Common myeloid progenitor, CD34-positive (primary cell): Measurements from ENCODE around the gene TTC23.

ENCODE experiments used
- CTCF ChIA-PET: fragments of 350-600 bp; sonication (Branson Sonifier 250); formaldehyde crosslinking; loops from one replicate; lab custom pipeline; 2021; ENCODE audit warnings: antibody characterized with exemption; lab: Charles Lee
- POLR2A ChIA-PET: fragments of 350-600 bp; sonication (Branson Sonifier 250); formaldehyde crosslinking; loops from one replicate; lab custom pipeline; 2021; ENCODE audit warnings: antibody characterized with exemption; lab: Charles Lee
- DNase-seq, 3 donors: peaks; one replicate each; pipeline versions ENCODE4 v3.0.0 to v3.0.0-alpha.2; 2013
- H3K27ac ChIP-seq, 2 experiments: 1 replicate in 1 of 2; 2 replicates in 1 of 2; pipeline ENCODE4 v1.7.0; 2013; ENCODE audit warnings: inconsistent platforms in 2 of 2, low read length in 2 of 2, mild to moderate bottlenecking in 2 of 2, low read depth in 1 of 2, moderate library complexity in 1 of 2; ENCODE audit not compliant: severe bottlenecking in 2 of 2, insufficient read depth in 1 of 2, poor library complexity in 1 of 2
- H3K27me3 ChIP-seq, 5 experiments: replicated peaks in 2 of 5; 1 replicate in 3 of 5; 2 replicates in 2 of 5; pipeline versions ENCODE4 v1.6.1 to v1.7.0; 2013; ENCODE audit warnings: low read length in 4 of 5, mild to moderate bottlenecking in 2 of 5, moderate library complexity in 2 of 5, inconsistent platforms in 1 of 5; ENCODE audit not compliant: insufficient read depth in 5 of 5, control insufficient read depth in 4 of 5
- H3K36me3 ChIP-seq, 4 experiments: 1 replicate in 2 of 4; 2 replicates in 2 of 4; pipeline versions ENCODE4 v1.6.1 to v1.7.0; 2013; ENCODE audit warnings: low read length in 3 of 4, control low read depth in 1 of 4, mild to moderate bottlenecking in 1 of 4; ENCODE audit not compliant: control insufficient read depth in 4 of 4, insufficient read depth in 4 of 4
- H3K4me1 ChIP-seq, 4 experiments: 1 replicate in 3 of 4; 2 replicates in 1 of 4; pipeline versions ENCODE4 v1.6.1 to v1.7.1; 2013; ENCODE audit warnings: low read length in 3 of 4, mild to moderate bottlenecking in 3 of 4, control low read depth in 1 of 4, inconsistent platforms in 1 of 4, moderate library complexity in 1 of 4; ENCODE audit not compliant: control insufficient read depth in 4 of 4, insufficient read depth in 4 of 4; ENCODE audit errors: control extremely low read depth in 1 of 4
- H3K4me3 ChIP-seq, 7 experiments: 1 replicate in 4 of 7; 2 replicates in 3 of 7; pipeline versions ENCODE4 v1.5.1 to v1.7.0; 2013; ENCODE audit warnings: mild to moderate bottlenecking in 7 of 7, low read length in 6 of 7, moderate library complexity in 6 of 7, inconsistent platforms in 2 of 7, low read depth in 2 of 7, control low read depth in 1 of 7; ENCODE audit not compliant: insufficient read depth in 4 of 7, control insufficient read depth in 1 of 7; ENCODE audit errors: extremely low read depth in 1 of 7
- H3K9me3 ChIP-seq, 5 experiments: 1 replicate in 4 of 5; 2 replicates in 1 of 5; pipeline versions ENCODE4 v1.6.1 to v1.7.1; 2013; ENCODE audit warnings: low read length in 4 of 5, mild to moderate bottlenecking in 2 of 5, inconsistent platforms in 1 of 5, low read depth in 1 of 5, moderate library complexity in 1 of 5; ENCODE audit not compliant: control insufficient read depth in 4 of 5, insufficient read depth in 2 of 5; ENCODE audit errors: control extremely low read depth in 1 of 5
- WGBS: methylation state at CpG from one replicate; pipeline ENCODE4 v1.1.5; 2013; ENCODE audit not compliant: insufficient coverage; 5-methylcytosine and 5-hydroxymethylcytosine counted together

TTC23 gene

DNA sequence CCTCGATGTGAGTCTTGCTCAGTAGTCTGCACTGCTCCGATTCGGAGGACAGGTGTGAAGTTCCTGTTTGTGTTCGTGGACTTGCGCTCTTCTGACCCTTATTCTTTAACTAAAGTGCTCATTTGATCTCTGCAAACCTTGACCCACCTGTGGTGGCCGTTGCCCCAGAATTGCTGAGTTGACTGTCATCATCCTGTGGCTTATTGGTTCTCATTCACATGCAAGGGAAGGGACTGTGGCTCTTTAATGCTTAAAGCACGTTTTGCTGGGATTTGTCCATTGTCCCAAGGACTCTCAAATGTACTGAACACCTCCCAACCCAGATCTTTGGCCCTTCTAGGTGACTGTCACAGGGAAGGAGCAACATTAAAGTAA, 131.1 kb downstream of the TTC23 start:
- H3K27ac ChIP-seq: no peak overlapping the region
- H3K27me3 ChIP-seq: peaks cover 0 to 2% (median 0%) of the 10 kb centered on the region in 5 experiments
- ChIA-PET POLR2A (no interaction called here), CTCF (no interaction called here)
- H3K36me3 ChIP-seq: no peaks in the 10 kb centered on the region
- H3K4me1 ChIP-seq: peaks cover 0 to 2% (median 0%) of the 10 kb centered on the region in 4 experiments
- 97% methylated on average over 6 of the region's 7 CpGs for WGBS
- no peak for DNase-seq
- no peaks in the 10 kb centered on the region for H3K9me3 ChIP-seq
- H3K4me3 ChIP-seq: no peak overlapping the region

DNA sequence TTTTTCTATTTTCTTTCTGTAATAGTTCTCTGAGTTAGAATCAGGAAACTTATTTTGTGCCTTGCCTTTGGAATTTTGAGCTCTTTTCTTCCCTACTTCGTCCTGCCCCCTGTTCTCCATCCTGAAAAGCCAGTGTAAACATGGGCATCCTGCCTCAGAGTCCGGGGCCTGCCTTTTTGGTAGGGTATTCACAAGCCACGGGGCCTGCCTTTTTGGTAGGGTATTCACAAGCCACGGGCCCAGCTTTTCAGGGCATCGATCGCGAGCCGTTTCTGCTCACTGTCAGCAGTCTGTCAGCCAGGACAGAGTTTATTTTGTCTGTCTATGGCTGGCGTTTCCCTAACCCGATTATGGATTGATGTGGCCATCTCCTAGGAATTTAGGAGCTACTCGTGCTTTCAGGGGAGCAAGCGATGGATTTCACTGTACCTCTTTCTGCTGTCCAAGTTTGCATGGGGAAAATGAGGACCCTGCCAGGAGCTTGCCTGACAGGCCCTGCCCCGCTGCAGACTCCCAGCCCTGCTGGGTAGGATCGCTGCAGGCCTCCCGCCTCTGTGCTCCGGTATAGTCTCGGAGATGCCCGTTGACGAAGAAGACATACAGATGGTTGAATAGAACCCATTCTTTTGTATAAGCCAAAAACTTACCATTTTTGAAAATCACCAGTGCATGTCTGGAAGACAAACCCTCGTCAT, 131.7 kb downstream of the TTC23 start:
- Histone ChIP-seq H3K36me3 (no peaks in the 10 kb centered on the region), H3K4me1 (no peaks in the 10 kb centered on the region), H3K9me3 (no peaks in the 10 kb centered on the region), H3K4me3 (no peak overlapping the region), H3K27me3 (no peaks in the 10 kb centered on the region), H3K27ac (no peak overlapping the region)
- CTCF ChIA-PET: interaction anchor here (1.0 kb wide), 1 partner anchor 12 kb away, joined by 3 read pairs; no protein-coding TSS in a partner anchor
- POLR2A ChIA-PET: no interaction called here
- 95% methylated on average over 20 of the region's 20 CpGs for WGBS
- DNase-seq: no peak

GRCh38 chr15:99117111-99117510, 132.3 kb downstream of the TTC23 start:
- CTCF ChIA-PET: interaction anchor here (1.0 kb wide), 1 partner anchor 12 kb away, joined by 3 read pairs; no protein-coding TSS in a partner anchor
- no peaks in the 10 kb centered on the region for H3K9me3 ChIP-seq
- WGBS: 97% methylated on average over 7 of the region's 8 CpGs

GRCh38 chr15:99115300-99116215, 133.8 kb downstream of the TTC23 start:
- POLR2A ChIA-PET: no interaction called here
- H3K36me3 ChIP-seq: no peaks in the 10 kb centered on the region
- no peak overlapping the region for H3K4me3 ChIP-seq
- no peaks in the 10 kb centered on the region for H3K27me3 ChIP-seq
- 94% methylated on average over 11 of the region's 11 CpGs for WGBS
- H3K4me1 ChIP-seq: peaks cover 0 to 8% (median 1%) of the 10 kb centered on the region in 4 experiments
- no peaks in the 10 kb centered on the region for H3K9me3 ChIP-seq
- no peak for DNase-seq
- CTCF ChIA-PET: no interaction called here
- no peak overlapping the region for H3K27ac ChIP-seq

More at GRCh38 chr15:99117111-99117510, 132.3 kb downstream of the TTC23 start:
- DNase-seq: no peak
- POLR2A ChIA-PET: no interaction called here
- Histone ChIP-seq H3K27me3 (no peaks in the 10 kb centered on the region), H3K27ac (no peak overlapping the region), H3K4me3 (no peak overlapping the region), H3K36me3 (no peaks in the 10 kb centered on the region), H3K4me1 (no peaks in the 10 kb centered on the region)

- no peaks in the 10 kb centered on the region for H3K27me3 ChIP-seq
- no peaks in the 10 kb centered on the region for H3K9me3 ChIP-seq
- 89% methylated on average over 6 of the region's 12 CpGs for WGBS
- peaks cover 0 to 8% (median 1%) of the 10 kb centered on the region in 4 experiments for H3K4me1 ChIP-seq
- no peak overlapping the region for H3K27ac ChIP-seq
- no peak overlapping the region for H3K4me3 ChIP-seq
- ChIA-PET CTCF (no interaction called here), POLR2A (no interaction called here)
- DNase-seq: no peak
- no peaks in the 10 kb centered on the region for H3K36me3 ChIP-seq
Measured at GRCh38 chr15:99114511-99115299, 134.7 kb downstream of the TTC23 start.

DNA sequence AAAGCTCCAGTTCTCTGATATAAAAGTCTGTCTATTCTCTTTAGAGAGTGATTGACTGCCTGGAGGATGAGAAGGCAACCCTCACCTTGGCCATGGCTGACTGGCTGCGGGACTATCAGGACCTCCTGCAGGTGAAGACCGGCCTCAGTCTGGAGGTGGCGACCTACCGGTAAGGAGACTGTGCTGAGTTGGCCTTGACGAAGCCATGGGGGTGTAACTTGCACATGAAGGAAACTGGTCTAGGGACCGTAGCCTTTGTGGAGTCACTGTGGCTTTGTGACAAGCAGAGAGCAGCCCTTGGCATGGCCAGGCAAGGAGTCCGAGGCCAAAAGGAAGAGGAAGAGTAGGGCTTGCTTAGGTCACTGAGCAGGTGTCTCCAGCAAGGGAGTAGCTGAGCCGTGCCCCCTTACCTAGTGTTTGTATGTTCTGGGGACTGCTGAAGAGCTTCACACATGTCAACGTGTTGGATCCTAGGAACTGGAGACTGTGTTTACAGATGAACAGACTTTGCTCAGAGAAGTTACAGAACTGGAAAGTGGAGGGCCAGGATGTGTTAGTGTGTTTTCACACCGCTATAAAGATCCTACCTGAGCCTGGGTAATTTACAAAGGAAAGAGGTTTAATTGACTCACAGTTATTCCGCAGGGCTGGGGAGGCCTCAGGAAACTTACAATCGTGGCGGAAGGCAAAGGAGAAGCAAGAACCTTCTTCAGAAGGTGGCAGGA, 135.7 kb downstream of the TTC23 start:
- ChIA-PET POLR2A (no interaction called here), CTCF (interaction anchor here (0.6 kb wide), 1 partner anchor 9 kb away, joined by 3 read pairs; the partner anchor contains the start of gene SYNM)
- Histone ChIP-seq H3K4me1 (peaks cover 0 to 8% (median 1%) of the 10 kb centered on the region in 4 experiments), H3K36me3 (no peaks in the 10 kb centered on the region), H3K4me3 (no peak overlapping the region), H3K27me3 (peaks cover 0 to 6% (median 0%) of the 10 kb centered on the region in 5 experiments), H3K27ac (no peak overlapping the region), H3K9me3 (no peaks in the 10 kb centered on the region)
- no peak for DNase-seq
- 98% methylated on average over 12 of the region's 13 CpGs for WGBS
